Astrocyte of the cerebellum (primary cell): ENCODE measurements around the gene ERBIN.
"Not testable (repeated sequence)": the region's sequence is repeated elsewhere in the genome, so short reads cannot be mapped to it uniquely, and the experiment has no call there.

Experiments used
- DNase-seq: peaks from one replicate; pipeline ENCODE4 v3.0.0-alpha.2; 2011; ENCODE audit warnings: low read depth
- H3K4me3 ChIP-seq: 2 replicates; pipeline ENCODE4 v1.5.1; 2011; ENCODE audit warnings: mild to moderate bottlenecking, low read depth, low read length, moderate library complexity
- in situ Hi-C: cut with HindIII; loops from 2 replicates; pipeline ENCODE4 v1.10.0; 2017; ENCODE audit warnings: low sequenced_read_pairs
- TF ChIP-seq, protein P1 (sequence below): IDR thresholded peaks from 2 replicates; pipeline ENCODE4 v1.5.1; 2012; ENCODE audit warnings: low read length, low read depth, moderate library complexity, mild to moderate bottlenecking; ENCODE audit errors: missing control alignments

The ERBIN gene

DNA sequence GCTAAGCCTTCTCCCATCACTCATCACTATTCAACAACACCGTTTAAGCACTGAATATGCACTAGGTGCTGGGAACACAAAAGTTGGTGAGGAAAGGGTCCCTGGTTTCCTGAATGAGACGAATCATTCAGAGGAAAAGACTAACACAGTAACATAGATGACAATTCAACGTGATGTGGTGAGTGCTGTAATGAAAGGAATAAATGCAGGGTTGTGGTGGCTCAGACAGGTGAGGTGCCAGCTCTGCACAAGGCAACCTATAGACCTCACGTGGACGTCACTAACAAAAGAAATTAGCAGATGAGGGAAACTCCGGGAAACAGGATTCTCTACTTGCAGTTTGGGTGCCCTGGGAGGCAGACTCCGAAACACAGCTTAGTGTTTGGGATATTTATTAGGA is 40.0 kb upstream of the ERBIN start:
- in situ Hi-C loops: no loop called here
- H3K4me3 ChIP-seq: no peak overlapping the region
- TF ChIP-seq, protein P1, sequence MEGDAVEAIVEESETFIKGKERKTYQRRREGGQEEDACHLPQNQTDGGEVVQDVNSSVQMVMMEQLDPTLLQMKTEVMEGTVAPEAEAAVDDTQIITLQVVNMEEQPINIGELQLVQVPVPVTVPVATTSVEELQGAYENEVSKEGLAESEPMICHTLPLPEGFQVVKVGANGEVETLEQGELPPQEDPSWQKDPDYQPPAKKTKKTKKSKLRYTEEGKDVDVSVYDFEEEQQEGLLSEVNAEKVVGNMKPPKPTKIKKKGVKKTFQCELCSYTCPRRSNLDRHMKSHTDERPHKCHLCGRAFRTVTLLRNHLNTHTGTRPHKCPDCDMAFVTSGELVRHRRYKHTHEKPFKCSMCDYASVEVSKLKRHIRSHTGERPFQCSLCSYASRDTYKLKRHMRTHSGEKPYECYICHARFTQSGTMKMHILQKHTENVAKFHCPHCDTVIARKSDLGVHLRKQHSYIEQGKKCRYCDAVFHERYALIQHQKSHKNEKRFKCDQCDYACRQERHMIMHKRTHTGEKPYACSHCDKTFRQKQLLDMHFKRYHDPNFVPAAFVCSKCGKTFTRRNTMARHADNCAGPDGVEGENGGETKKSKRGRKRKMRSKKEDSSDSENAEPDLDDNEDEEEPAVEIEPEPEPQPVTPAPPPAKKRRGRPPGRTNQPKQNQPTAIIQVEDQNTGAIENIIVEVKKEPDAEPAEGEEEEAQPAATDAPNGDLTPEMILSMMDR: no peak
- DNase-seq: no peak

DNA sequence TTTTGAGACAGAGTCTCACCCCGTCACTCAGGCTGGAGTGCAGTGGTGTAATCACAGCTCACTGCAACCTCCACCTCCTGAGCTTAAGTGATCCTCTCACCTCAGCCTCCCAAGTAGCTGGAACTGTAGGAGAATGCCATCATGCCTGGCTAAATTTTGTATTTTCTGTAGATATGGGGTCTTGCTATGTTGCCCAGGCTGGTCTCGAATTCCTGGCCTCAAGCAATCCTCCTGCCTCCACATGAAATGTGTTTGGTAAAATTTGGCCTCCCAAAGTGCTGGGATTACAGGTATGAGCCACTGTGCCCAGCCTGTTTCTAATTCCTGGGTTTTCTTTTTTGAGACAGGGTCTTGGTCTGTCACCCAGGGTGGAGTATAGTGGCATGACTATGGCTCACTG is 34.4 kb upstream of the ERBIN start:
- in situ Hi-C loops, DNase-seq, H3K4me3 ChIP-seq: not testable (repeated sequence)

DNA sequence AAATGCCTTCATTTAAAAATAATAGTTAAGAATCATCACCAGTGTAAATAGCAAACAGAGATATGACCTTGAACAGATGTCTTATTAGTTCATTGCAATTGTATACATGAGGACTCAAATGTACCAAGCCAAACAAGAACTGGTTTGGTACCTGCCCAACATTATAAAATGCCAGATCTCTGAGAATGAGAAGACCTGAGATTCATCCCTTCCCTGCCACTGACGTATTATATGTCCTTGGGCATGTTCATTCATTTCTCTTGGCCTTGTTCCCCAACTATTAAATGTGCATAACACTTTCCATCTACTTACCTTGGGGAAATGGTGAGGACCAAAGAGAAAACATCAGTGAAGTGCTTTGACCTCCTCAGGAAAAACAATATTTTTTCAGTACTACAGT is 33.6 kb upstream of the ERBIN start:
- no peak for DNase-seq
- in situ Hi-C loops: no loop called here
- TF ChIP-seq, protein P1: no peak
- no peak overlapping the region for H3K4me3 ChIP-seq

DNA sequence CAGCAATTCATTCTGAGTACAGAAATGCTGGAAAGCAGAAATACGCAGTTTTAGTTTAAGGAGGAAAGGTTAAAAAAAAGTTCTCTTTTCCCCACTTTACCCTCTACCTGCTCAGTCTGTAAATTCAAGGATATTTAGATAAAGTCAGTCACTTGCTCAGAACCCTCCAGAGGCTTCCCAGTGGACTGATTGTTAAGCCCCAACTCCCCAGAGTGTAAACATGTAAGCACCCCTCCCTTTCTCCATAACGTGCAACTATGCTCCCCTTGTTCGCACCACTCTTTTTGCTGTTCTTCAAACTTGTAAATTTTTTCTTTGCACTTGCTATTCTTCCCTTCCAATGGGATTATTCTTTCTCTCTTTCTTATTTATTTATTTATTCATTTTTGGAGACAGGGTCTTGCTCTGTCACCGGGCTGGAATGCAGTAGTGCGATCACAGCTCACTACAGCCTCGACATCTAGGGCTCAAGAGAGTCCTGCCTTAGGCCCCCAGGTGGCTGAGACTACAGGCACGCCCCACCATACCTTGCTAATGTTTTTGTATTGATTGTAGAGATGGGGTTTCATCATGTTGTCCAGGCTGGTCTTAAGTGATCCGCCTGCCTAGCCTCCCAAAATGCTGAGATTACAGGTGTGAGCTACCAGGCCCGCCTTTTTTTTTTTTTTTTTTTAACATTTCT is 32.5 kb upstream of the ERBIN start:
- TF ChIP-seq, protein P1: no peak
- DNase-seq: no peak
- no peak overlapping the region for H3K4me3 ChIP-seq
- in situ Hi-C loops: no loop called here

DNA sequence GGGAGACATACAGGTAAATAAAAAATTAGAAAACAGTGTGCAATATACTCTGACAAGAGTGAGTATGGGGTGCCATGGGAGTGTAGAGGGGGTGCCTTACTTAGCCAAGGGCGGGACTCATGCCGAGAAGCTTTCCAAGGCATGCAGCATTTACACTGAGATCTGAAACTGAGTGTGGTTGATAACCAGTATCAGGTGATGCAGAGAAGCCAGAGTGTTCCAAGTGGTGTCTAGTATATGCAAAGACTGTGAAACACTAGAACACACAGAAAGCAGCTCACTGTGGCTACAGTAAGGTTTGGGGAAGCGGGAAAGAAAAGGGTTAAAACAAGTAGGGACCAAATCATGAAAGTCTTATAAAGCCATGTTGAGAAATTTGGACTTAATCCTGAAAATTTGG is 30.5 kb upstream of the ERBIN start:
- DNase-seq: no peak
- in situ Hi-C loops: no loop called here
- H3K4me3 ChIP-seq: no peak overlapping the region
- TF ChIP-seq, protein P1: no peak

DNA sequence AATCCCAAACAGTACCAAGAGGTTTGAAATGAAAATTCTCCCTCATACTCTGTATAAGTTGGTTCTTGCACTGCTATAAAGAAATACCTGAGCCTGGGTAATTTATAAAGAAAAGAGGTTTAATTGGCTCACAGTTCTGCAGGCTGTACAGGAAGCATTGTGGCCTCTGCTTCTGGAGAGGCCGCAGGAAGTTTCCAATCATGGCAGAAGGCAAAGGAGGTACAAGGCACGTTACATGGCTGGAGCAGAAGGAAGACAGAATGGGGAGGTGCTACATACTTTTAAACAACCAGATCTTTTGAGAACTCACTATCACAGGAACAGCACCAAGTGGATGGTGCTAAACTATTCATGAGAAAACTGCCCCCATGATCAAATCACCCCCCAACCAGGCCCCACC is 25.6 kb upstream of the ERBIN start:
- in situ Hi-C loops: no loop called here
- no peak for DNase-seq
- TF ChIP-seq, protein P1: no peak
- H3K4me3 ChIP-seq: no peak overlapping the region

DNA sequence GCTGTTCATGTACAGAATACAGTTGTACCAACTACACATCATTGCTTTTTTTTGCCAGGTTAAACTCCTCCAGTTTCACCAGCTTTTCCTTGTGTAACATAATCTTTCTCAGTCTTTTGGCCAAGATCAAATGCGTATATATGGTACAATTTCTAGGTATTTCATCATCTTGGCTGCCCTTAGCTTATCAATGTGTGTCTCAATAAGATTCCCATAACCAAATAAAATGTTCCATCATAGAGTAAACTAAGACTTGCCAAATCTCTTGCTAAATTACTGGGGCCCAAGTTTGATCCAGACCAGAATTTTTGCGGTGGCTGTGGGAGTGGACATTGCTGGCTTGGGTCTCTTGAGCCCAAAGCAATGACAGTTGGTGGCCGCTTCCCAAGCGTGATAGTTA is 24.3 kb upstream of the ERBIN start:
- in situ Hi-C loops: no loop called here
- TF ChIP-seq, protein P1: no peak
- DNase-seq: no peak
- H3K4me3 ChIP-seq: no peak overlapping the region
